IPS DF 4.7 (cell line): Measurements from ENCODE around the gene STARD7.
"Not testable (repeated sequence)": the region's sequence is repeated elsewhere in the genome, so short reads cannot be mapped to it uniquely, and the experiment has no call there.

Experiments
- DNase-seq: peaks from one replicate; pipeline ENCODE4 v3.0.0-alpha.2; 2013; ENCODE audit warnings: low spot score; ENCODE audit errors: extremely low read depth

Gene STARD7

DNA sequence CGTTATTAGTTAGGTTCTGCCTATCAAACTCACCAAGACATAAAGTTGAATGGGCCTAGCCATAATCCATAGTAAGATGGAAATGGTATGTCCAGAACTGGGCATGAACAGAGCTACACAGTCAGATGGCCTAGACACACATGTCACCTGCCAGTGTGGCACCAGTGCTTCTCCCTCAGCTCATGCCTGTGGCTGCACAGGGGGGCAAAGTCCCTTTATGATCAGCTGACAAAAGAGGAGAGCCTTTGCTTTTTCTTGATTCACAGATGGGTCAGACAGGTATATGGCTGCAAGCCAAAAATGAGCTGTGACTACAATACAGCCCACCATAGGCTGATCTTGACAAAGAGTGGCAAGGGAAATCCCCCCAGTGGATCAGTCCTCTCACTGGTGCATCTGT lies 28.3 kb upstream of the STARD7 start:
- no peak for DNase-seq

DNA sequence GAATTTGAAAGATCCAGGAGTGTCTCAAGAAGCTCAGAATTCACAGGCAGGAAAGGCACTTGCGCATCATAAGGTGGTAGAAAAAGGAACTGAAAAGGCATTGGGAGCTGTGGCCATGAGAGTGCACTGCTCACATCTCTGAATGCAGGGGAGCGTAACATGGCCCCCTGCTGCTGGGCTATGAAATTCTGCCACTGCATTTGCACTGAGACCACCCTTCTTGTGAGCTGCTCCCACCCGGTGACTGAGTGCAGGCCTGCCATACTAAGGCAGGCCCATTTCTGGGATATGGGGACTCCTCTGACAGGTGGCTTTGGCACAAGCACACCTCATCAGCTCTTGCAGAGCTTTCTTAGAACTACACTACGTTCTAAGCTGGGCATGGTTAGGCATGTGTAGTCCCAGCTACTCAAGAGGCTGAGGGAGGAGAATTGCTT lies 25.3 kb upstream of the STARD7 start:
- no peak for DNase-seq

DNA sequence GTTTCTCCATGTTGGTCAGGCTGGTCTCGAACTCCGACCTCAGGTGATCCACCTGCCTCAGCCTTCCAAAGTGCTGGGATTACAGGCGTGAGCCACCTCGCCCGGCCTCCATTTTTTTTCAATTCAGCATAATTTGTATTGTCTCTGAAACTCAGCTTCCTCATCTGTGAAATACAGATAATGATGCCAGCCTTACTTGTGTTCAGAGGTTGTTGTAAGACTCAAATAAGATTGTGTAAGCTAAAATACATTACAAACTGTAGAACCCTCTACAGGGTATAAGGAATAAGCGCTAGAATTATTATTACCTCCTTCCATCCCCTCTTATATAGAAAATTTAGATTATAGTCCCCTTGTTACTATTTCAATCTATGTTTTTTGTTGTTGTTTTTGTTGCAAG lies 24.8 kb upstream of the STARD7 start:
- DNase-seq, result no peak

DNA sequence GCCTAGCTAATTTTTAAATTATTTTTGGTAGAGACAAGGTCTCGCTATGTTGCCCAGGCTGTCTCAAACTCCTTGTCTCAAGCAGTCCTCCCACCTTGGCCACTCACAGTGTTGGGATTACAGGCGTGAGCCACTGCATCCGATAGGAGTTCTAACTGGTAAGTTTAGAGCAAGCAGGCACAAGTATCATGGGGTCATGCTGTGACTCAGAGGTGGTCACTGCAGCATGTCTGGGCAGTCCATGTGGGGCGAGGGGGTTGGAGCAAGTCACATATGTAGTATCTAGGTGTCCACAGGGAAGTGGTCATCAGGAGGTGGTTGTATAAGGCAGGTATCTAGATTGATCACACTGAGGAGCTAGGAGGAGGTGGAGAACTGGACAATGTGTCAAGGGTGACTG lies 22.7 kb upstream of the STARD7 start:
- no peak for DNase-seq

DNA sequence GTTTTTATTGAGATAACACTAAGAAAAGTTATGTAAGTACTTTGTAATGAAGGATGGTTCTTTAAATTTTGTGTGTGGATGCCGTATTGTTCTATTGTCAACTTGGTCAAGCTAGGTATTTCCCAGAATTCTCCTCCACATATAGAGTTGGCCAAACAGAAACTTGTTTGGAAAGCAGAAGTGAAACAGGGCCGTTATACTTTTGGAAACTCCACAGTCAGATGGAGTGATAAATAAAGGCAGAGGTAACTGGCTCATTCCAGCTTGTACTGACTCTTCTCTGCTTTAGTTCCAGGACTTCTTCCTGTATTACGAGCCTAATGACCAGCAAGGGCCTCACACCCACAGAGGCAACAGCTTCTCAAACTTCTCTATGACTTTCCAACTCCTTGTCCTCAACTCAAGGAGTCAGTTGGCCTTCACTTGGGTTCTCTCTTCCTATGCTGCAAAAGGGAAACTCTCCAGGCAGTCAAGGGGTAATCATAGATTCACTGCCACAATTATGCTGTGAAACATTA lies 16.4 kb upstream of the STARD7 start:
- no peak for DNase-seq

DNA sequence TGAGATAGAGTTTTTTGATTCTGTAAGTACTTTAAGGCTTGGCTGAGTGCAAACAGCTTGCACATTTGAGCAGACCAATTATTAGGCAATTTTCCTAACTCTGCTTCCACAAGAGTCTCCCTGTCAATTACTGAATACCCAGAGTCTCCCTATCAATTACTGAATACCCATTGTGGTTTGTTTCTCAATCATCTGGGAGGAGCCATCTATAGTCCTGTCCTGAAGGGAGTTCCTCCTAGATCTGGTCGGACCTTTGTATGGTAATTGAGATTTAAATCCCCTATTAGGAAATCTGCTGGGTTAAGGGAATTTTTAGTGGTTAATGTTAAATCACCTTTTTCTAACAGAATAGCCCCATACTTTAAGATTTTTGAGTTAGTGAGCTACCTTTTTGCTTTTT lies 12.5 kb upstream of the STARD7 start:
- not testable (repeated sequence) for DNase-seq

DNA sequence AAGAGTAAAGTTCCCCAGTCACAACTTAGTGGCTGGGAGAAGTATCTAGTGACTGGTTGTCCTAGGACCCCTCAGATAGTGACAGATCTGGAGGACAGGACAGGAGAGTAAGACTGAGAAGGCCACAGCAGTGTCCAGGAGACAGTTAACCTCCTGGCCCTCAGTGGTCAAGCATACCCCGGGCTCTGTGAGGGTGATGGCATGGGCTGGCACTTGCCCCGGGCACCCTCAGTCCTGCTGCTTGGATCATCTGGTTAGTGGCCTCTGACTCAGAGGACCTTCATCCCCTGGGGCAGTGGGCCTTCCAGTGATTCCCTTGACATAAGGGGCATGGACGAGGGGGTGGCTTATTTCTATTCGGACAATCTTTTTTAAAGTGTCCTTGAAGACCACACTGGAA lies 11.3 kb upstream of the STARD7 start:
- not testable (repeated sequence) for DNase-seq

DNA sequence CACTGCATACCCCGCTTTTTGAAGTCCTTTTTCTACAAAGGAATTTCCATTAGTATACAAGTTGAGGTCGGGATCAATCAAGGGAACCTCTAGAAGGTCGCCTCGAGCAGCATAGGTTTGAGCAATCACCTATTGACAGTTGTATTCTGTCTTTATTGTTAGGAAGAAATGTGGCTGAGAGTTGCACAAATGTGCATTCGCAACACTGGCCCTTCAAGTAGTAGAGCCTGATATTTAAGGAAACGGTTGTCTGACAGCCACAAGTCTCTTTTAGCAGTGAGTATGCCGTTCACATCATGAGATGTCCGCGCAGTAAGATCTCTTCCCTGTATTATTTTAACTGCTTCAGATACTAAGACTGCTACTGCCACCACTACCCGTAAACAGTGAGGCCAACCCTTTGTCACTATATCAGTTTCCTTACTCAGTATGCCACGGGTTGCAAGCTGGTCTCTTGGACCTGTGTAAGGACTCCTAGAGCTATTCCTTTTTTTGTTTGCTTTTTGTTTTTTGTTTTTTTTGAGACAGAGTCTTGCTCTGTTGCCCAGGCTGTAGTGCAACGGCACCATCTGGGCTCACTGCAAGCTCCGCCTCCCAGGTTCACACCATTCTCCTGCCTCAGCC lies 10.0 kb upstream of the STARD7 start:
- no peak for DNase-seq

DNA sequence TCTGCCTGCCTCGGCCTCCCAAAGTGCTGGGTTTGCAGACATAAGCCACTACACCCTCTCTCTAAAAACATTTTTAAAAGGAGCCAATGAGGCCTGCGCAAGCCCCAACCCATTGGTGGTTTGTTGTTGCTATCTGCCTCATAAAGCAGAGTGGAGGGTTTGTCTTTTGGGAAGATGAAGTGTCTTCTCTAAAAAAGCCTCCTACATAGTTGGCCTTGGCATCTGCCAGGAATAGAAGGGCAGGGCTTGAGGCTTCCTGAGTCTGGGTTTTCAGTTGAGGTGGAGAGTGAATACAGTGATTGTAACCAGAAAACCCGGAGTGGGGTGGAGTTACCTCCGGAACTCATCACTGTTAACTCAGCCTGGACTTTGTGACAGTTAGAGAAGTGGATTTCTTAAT lies 5.9 kb upstream of the STARD7 start:
- no peak for DNase-seq

DNA sequence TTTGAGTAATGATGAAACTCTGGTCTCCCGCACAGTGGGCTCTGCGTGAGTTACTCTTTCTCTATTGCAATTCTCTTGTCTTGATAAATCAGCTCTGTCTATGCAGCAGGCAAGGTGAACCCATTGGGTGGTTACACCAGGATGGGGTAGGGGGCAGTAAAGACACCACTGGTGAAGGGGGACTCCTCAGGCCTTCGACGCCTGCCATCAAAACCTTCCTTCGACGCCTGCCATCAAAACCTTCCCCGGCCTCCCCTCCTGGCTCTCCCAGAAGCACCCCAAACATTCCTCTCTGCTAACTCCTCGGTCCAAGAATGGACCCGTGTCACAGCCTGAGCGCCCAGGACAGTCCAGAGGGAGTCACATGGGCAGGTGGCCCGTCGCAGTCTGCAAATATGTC lies 4.8 kb upstream of the STARD7 start:
- DNase-seq, result no peak

DNA sequence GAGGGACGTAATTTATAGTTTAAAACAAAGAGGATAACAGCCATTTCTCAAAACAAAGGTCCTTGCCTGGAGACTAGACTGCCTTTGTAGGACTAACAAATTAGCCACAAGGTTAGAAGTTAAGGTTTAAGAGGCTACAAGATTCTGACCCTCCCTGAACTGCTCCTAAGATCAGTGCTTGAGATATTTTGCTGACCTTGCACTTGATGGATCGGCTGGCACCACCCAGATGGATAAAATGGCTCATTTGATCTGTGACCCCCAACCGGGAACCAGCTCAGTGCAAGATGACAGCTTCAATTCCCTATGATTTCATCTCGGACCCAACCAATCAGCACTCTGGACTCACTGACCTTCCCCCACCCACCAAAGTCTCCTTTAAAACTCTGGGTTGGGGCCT lies 3.7 kb upstream of the STARD7 start:
- DNase-seq, result no peak

DNA sequence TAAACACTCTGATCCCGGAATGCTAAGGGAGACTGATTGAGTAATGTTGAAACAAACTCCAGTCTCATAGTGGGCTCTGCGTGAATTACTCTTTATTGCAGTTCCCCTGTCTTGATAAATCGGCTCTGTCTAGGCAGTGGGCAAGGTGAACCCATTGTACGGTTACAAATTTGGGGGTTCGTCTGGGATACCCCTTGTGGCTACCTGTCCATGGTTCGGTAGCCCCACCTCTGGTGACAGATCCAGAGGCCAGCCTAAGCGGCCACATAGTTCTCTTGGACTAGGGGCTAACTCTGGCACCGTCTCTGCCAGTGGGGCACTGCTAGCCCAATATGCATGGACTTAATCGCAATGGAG lies 1.1 kb upstream of the STARD7 start:
- DNase-seq, result no peak

DNA sequence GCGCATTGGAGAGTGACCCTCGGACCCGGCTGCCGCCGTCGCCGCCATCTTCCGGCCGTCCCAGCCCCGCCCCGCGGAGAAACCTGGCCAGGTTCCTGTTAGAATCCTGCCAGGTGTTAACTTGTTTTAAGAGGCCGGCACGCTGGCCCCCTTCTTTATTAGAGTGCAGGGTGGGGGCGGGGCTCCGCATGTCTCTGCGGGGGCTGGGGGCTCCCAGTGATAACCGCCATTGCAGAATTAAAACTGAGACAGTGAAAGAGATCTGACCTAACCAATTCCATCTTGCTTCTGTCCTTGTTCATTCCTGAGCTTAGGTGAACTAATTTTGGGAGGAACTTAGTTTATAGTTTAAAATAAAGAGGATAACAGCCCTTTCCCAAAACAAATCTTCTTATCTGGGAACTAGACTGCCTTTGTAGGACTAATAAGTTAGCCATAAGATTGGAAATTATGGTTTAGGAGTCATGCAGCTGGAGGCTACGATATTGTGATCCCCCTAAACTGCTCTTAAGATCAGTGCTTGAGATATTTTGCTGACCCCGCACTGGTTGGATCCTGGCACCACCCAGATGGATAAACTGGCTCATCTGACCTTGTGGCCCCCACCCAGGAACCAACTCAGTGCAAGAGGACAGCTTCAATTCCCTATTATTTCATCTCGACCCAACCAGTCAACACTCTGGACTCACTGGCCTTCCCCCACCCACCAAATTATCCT lies 543 bp upstream of the STARD7 start:
- no peak for DNase-seq

DNA sequence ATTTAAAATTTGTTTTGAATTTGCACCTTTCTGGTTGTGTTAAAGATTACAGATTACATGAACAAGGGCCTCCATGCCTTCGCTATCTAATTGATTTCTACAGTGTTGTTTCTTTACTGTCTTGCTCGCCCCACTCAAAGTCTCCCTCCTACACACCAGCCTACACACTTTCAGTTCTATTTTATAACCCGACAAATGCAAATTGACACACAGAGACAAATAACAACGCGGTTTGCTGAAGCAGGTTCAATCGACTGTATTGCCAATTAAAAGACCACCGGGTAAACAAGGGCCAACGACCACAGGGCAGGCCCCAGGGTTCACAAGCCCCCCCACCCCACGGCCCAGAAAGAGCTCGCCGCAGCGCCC lies 869 bp downstream of the STARD7 start:
- DNase-seq, result no peak

DNA sequence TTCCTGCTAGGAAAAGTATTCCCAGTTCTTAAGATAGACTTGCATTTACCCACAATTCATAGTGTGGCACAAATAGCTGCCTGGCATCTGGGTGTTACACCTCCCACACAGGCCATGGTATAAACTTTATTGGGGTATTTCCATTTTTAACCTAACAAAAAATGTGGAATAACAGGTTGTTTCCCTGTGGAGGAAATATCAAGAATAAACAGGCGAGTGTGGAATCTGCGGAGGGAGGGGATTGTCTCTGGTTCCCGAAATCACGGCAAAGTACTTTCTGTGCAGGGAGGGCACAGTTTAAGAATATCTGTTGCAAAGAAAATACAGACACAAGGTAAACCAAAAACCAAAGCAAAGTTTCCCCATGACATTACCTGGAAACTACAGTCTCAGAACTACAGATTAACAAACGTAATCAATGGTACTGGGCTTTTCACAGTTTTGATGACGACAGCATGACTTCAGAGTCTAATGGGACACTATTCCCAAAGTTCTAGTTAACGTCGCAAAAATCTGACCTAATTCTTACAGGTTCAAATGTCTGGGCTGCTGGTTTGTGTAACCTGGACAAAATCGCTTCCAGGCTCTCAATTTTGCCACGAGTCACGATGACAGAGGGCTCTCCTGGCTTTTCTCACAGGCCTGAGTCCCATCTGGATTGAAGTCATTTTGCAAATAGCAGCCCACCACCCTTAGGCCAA lies 1.4 kb downstream of the STARD7 start:
- DNase-seq, result no peak

DNA sequence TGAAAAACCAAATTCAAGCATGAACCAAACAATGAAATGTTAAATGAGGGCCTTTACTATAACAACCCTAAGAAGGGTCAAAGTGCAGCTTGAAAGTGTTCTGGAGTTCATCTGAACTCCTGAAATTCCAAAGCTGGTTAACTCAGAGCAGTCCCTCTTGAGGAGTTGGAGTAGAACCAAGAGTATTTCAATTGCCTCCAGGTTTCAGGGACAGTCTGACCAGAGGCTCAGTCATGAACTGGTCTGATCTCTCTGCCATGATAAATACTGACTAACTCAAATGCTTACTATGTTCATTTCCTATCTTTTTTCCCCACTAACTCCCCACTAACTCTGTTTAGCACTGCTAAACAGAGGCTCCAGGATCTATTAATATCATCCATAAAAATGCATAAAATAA lies 2.7 kb downstream of the STARD7 start:
- DNase-seq, result no peak

DNA sequence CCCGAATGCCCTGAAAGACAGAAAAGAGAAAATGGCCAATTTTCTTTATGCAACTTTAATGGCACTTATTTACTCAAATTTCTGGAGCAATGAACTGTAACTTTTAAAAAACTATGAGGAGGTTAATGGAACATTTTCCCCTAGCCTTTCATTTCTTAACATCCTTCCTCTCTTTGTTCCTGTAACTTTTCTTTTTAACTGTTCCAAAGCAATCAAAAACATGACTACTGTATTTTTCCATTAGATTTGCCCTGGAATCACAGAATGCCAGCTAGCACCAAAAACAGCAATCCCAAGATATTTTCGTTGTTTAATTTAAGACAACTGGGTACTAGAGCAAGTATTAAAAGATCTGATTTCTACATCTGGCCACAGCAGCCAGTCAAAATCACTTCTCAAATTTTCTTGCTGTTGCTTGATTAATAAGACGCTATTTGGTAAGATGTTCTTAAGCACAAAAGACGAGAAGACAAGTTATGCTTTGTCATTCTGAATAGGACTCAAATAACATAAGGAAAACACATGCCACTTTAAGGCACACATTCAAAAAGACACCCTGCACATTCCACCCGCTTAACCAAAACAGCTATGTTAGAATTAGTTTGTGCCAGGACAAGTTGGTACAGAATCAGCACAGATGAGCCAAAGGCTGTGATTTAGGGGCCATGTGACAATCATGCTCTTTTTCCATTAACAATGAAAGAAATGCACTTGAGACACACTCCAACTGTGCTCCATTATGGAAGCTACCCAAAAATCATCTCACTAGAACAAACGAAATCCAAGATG lies 3.6 kb downstream of the STARD7 start:
- no peak for DNase-seq

DNA sequence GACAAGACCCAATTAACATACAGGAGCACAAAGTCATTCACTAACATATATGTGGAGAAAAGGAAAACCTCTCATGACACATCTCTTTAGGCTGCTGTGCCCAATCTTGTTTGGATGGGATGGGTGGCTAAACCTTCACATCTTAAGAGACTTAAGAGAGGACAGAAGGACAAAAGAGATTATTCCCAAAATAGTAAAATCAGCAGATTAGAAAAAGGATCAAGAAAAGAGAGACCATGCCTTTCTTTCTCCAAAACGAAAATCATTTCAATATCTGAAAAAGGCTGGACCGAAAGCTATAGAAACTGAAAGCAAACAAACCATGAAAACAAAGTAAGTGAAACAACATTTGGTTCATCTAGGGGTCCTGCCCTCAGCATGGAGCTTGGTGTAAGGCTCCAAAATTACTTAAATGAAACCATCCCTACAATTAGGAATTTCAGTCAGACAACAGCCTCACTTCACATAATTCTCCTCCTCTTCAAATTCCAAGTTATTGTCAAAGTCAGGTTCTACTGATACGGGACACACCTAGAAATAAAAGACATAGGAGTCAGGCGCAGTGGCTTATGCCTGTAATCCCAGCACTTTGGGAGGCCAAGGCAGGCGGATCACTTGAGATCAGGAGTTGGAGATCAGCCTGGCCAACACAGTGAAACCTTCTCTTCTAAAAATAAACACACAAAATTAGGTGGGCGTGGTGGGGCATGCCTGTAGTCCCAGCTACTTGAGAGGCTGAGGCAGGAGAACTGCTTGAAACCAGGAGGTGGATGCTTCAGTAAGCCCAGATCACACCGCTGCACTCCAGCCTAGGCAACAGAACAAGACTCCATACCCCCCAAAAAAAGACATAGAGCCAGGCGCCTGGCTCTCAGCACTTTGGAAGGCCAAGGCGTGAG lies 5.2 kb downstream of the STARD7 start:
- DNase-seq, result no peak

DNA sequence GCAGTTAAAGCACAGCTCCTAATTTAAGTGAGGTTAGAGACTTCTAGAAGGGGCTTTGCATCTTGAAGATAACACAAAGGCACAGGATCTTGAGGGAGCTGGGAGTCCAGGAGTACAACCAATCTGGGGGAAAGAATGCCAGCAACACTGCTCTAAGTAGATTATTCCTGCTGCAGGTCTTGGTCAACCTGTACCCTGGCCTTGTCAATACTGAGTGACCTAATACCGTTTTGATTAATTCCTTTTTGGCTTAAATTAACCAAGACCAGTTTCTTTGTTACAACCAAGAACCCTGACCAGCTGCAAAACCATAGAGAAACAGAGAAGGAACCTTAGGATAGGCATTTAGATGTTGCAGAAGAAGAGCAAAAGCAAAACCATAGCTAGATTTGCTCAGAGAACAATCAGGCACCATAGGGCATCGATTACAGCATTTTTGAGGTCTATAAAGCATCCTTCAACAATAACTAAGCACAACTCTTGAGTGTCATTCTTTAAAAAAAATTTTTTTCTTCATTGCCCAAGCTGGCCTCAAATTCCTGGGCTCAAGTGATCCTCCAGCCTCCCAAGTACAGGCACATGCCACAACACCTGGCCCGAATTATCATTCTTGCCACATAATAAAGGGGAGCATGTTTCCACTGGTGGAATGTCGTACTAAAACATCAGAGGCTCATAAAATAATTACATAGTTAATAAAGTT lies 6.3 kb downstream of the STARD7 start:
- no peak for DNase-seq

DNA sequence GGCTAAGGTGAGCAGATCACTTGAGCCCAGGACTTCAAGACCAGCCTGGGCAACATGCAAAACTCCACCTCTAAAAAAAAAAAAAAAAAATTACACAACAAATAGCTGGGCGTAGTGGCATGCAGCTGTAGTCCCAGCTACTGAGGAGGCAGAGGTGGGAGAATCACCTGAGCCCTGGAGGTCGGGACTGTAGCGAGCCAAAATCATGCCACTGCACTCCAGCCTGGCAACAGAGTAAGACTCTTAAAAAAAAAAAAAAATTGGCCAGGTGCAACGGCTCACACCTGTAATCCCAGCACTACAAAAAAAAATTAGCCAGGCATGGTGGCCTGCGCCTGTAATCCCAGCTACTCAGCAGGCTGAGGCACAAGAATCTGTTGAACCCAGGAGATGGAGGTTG lies 7.3 kb downstream of the STARD7 start:
- DNase-seq, result no peak
